HUES64 (cell line): Measurements from ENCODE around the gene CLDN6.

Experiments
- H3K27ac ChIP-seq: 2 replicates; pipeline ENCODE4 v1.7.0; 2013; ENCODE audit warnings: low read depth, low read length, inconsistent platforms
- H3K27me3 ChIP-seq: 2 replicates; pipeline ENCODE4 v1.6.1; 2013; ENCODE audit warnings: mild to moderate bottlenecking, low read length; ENCODE audit not compliant: insufficient read depth
- H3K36me3 ChIP-seq: 2 replicates; pipeline ENCODE4 v1.6.1; 2013; ENCODE audit warnings: mild to moderate bottlenecking, low read length; ENCODE audit not compliant: insufficient read depth
- H3K4me1 ChIP-seq: 2 replicates; pipeline ENCODE4 v1.6.1; 2013; ENCODE audit warnings: mild to moderate bottlenecking, low read length, moderate library complexity; ENCODE audit not compliant: insufficient read depth
- H3K4me3 ChIP-seq: 2 replicates; pipeline ENCODE4 v1.5.1; 2013; ENCODE audit warnings: mild to moderate bottlenecking, low read length, moderate library complexity
- H3K9ac ChIP-seq: 2 replicates; pipeline ENCODE4 v1.6.1; 2013; ENCODE audit warnings: mild to moderate bottlenecking, low read depth, low read length
- H3K9me3 ChIP-seq: 2 replicates; pipeline ENCODE4 v1.6.1; 2013; ENCODE audit warnings: low read depth, low read length; ENCODE audit not compliant: insufficient read depth
- WGBS: fragments of 150-250, 120-280 bp; methylation state at CpG from one replicate; pipeline ENCODE4 v1.1.7; 2013; ENCODE audit warnings: missing lambda C conversion rate; 5-methylcytosine and 5-hydroxymethylcytosine counted together

Gene CLDN6

DNA sequence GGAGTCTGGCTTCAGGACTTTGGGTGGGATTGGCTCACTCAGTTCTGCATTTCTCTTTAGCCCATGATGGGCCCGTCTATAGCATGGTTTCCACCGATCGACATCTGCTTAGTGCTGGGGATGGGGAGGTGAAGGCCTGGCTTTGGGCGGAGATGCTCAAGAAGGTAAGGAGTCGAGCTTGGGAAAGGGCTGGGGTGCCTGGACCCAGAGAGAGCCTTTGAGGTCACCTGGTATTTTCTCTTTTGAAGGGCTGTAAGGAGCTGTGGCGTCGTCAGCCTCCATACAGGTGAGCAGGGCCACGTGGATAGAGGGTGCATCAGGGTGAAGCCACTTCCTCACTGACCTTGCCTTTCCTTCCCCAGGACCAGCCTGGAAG, 8.0 kb upstream of the CLDN6 start:
- peaks cover 21% of the 10 kb centered on the region for H3K4me1 ChIP-seq
- peaks cover 20% of the 10 kb centered on the region for H3K27me3 ChIP-seq
- H3K27ac ChIP-seq: no peak overlapping the region
- H3K9me3 ChIP-seq: no peaks in the 10 kb centered on the region
- no peak overlapping the region for H3K4me3 ChIP-seq
- peaks cover 17% of the 10 kb centered on the region for H3K36me3 ChIP-seq
- 95% methylated on average over 8 of the region's 8 CpGs for WGBS
- no peak overlapping the region for H3K9ac ChIP-seq

DNA sequence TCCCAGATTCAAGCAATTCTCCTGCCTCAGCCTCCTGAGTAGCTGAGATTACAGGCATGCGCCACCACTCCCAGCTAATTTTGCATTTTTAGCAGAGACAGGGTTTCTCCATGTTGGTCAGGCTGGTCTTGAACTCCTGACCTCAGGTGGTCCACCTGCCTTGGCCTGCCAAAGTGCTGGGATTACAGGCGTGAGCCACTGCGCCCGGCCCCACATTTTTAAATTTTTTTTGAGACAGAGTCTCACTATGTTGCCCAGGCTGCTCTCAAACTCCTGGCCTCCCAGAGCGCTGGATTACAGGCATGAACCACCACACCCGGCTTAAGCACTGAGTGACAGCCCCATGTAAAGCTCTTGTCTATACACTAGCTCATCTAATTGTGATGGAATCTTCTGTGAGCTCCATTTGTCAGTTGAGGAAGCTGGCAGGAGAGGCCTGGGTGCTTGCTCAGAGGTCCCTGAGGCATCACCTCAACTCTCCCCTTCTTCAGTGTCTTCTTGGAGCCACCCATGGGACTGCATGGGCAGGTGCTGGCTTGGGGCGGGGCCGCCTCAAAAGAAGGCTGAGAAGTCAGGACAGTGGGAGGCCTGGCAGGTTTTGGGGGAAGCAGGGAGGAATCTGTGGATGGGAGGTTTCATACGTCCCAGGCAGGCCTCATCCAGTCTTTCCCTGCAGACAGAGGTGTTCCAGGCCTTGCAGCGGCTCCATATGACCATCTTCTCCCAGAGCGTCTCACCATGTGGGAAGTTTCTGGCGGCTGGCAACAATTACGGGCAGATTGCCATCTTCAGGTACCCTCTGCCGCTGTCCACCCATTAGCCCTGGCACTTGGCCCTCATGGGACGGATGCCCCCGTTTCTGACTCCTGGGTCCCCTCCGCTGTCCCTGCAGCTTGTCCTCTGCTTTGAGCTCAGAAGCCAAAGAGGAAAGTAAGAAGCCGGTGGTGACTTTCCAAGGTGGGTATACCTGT, 7.3 kb upstream of the CLDN6 start:
- Histone ChIP-seq H3K27ac (no peak overlapping the region), H3K4me1 (peaks cover 21% of the 10 kb centered on the region), H3K27me3 (peaks cover 19% of the 10 kb centered on the region), H3K9ac (no peak overlapping the region), H3K4me3 (no peak overlapping the region), H3K9me3 (no peaks in the 10 kb centered on the region), H3K36me3 (peaks cover 17% of the 10 kb centered on the region)
- WGBS: 97% methylated on average over 18 of the region's 18 CpGs

DNA sequence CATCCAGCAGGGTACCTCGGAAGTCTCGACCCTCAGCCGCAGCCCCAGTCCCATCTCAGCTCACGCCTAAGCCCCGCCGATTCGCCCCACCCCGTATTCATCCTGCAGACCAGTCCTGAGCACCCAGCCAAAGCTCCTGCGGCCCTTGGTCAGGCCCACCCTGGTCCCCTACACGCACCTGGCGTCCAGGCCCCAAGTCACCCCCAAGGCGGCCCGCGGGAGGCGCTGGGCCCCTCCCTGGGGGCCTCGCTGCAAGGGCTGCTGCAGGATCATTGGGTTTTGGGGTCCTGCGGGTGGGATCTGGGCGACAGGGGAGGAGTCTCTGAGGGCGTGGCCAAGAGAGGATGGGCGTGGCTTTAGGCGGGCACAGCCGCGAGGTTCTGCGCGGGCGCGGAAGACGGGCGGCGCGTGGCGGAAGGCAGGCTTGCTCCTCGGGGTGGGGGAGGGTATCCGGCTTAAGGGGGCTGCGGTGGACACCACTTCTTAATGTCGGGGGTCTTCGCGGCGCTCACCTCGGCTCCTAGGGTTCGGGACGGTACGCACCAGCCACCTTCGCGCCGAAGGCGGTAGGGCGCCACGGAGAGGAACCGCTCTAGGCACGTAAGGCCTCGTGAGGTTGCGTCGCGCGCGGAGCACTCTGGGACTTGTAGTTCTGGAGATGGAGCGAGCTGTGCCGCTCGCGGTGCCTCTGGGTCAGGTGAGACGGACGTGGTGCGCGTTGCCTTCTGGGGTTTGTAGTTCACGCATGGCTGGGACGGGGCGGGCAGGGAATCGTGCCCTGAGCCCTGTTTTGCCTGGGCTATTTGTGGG, 5.9 kb upstream of the CLDN6 start, which contains the start of the genes HCFC1R1 and THOC6:
Gene HCFC1R1, minus strand, starts transcription at position 274 of the 810 bp plus-strand sequence. Its CDS starts 1 bp downstream, at position 273.
Gene THOC6, plus strand, starts transcription at position 367 of the 810 bp plus-strand sequence. Its CDS starts 292 bp downstream, at position 659.
- Histone ChIP-seq H3K9me3 (no peaks in the 10 kb centered on the region), H3K27me3 (peaks cover 4% of the 10 kb centered on the region), H3K9ac (peak within 1 kb of the TSS; percentile 92), H3K27ac (peak within 1 kb of the TSS; percentile 100), H3K36me3 (peaks cover 17% of the 10 kb centered on the region), H3K4me3 (peak within 1 kb of the TSS; percentile 78), H3K4me1 (peaks cover 21% of the 10 kb centered on the region)
- WGBS: under 1% methylated on average over 69 of the region's 69 CpGs

DNA sequence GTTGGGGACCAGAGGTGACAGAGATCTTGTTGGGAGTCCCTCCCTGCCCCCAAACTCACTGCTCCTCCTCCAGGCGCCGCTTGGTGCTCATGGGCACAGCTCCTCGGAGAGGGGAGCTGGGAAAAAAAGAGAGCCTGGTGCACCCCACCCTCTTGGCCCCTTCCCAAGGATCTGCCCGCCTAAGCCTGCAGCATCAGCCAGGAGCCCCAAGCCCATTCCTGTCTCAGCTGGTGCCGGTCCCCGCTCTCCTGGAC, 5.4 kb upstream of the CLDN6 start:
- Histone ChIP-seq H3K27me3 (no peaks in the 10 kb centered on the region), H3K9ac (peak overlapping the region; percentile 92), H3K9me3 (no peaks in the 10 kb centered on the region), H3K4me1 (peaks cover 18% of the 10 kb centered on the region), H3K27ac (peak overlapping the region; percentile 100), H3K4me3 (peak overlapping the region; percentile 78), H3K36me3 (peaks cover 17% of the 10 kb centered on the region)
- WGBS: 6% methylated on average over 6 of the region's 6 CpGs

DNA sequence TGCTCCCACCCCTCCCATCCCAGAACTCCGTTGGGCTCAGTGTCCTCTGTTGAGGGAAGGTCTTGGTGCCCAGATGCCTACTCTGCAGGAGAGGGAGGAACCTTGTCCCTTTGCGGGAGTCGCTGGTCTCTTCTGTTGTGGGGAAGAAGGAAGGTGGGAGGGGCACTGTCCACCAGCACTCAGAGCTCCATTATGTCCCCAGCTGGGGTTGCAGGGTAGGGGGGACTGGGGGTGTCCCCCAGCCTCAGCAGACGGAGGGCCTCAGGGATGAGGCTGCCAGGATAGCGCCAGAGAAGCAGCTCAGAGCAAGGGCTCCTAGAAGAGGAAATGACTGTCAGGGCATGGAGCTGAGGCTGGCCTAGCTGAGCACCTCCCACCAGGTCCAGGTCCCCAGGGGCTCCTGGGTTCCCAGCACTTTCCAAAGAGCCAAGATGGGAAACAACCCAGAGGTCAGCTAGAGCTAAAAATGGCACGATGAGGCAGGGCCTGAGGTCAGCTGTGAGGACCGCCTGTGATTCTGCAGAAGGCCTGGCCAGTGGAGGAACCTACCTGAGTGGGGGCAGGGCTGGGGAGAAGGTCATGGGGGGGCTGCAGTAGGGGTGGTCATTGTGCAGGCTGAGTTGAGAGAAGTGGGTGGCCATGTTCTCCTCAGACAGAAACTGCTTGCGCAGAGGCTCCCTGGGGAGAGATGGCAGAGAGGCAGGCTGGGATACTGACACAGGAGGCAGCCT, 4.9 kb upstream of the CLDN6 start:
- H3K9ac ChIP-seq: peak overlapping the region; percentile 92
- WGBS: 28% methylated on average over 8 of the region's 8 CpGs

DNA sequence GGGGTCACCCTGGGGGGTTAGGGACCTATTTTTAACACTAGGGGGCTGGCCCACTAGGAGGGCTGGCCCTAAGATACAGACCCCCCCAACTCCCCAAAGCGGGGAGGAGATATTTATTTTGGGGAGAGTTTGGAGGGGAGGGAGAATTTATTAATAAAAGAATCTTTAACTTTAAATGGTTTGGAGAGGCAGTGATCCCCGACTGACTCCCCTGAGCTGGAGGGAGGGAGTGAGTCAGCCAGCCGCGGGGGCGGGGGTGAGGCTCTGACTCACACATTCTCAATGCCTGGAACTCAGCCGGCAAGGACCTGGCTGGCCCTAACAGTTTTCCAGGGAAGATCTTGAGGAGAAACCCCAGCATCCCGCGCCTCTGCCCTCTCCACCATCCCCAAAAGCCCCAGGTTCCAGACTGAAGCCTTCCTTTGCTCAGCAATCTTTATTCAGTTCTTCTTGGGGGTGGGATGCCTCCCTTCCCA, 4.3 kb upstream of the CLDN6 start:
- peaks cover 17% of the 10 kb centered on the region for H3K36me3 ChIP-seq
- peak overlapping the region; percentile 92 for H3K9ac ChIP-seq
- H3K27me3 ChIP-seq: no peaks in the 10 kb centered on the region
- H3K4me3 ChIP-seq: peak overlapping the region; percentile 78
- peaks cover 14% of the 10 kb centered on the region for H3K4me1 ChIP-seq
- WGBS: 3% methylated on average over 7 of the region's 8 CpGs
- peak overlapping the region; percentile 100 for H3K27ac ChIP-seq
- H3K9me3 ChIP-seq: no peaks in the 10 kb centered on the region

More for the DNA sequence above, 4.9 kb upstream of the CLDN6 start:
- H3K4me3 ChIP-seq: peak overlapping the region; percentile 78
- H3K27ac ChIP-seq: peak overlapping the region; percentile 100
- peaks cover 18% of the 10 kb centered on the region for H3K4me1 ChIP-seq
- no peaks in the 10 kb centered on the region for H3K27me3 ChIP-seq
- peaks cover 17% of the 10 kb centered on the region for H3K36me3 ChIP-seq
- H3K9me3 ChIP-seq: no peaks in the 10 kb centered on the region

DNA sequence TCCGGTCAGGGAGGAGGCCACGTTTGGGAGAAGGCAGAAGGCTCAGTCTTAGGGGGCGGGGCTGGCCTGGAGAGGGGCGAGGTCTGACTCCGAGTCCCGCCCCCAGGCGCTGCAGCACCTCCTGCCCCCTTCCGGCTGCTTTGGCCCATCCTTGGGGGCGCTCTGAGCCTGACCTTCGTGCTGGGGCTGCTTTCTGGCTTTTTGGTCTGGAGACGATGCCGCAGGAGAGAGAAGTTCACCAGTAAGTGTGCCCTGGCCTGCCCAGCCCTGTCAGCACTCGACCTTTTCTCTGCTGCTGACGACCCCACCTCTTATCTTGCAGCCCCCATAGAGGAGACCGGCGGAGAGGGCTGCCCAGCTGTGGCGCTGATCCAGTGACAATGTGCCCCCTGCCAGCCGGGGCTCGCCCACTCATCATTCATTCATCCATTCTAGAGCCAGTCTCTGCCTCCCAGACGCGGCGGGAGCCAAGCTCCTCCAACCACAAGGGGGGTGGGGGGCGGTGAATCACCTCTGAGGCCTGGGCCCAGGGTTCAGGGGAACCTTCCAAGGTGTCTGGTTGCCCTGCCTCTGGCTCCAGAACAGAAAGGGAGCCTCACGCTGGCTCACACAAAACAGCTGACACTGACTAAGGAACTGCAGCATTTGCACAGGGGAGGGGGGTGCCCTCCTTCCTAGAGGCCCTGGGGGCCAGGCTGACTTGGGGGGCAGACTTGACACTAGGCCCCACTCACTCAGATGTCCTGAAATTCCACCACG, 3.6 kb upstream of the CLDN6 start:
- peaks cover 11% of the 10 kb centered on the region for H3K36me3 ChIP-seq
- no peaks in the 10 kb centered on the region for H3K9me3 ChIP-seq
- H3K27me3 ChIP-seq: no peaks in the 10 kb centered on the region
- H3K4me3 ChIP-seq: peak overlapping the region; percentile 78
- H3K9ac ChIP-seq: peak overlapping the region; percentile 92
- WGBS: 2% methylated on average over 25 of the region's 25 CpGs
- H3K27ac ChIP-seq: peak overlapping the region; percentile 100
- peaks cover 14% of the 10 kb centered on the region for H3K4me1 ChIP-seq

DNA sequence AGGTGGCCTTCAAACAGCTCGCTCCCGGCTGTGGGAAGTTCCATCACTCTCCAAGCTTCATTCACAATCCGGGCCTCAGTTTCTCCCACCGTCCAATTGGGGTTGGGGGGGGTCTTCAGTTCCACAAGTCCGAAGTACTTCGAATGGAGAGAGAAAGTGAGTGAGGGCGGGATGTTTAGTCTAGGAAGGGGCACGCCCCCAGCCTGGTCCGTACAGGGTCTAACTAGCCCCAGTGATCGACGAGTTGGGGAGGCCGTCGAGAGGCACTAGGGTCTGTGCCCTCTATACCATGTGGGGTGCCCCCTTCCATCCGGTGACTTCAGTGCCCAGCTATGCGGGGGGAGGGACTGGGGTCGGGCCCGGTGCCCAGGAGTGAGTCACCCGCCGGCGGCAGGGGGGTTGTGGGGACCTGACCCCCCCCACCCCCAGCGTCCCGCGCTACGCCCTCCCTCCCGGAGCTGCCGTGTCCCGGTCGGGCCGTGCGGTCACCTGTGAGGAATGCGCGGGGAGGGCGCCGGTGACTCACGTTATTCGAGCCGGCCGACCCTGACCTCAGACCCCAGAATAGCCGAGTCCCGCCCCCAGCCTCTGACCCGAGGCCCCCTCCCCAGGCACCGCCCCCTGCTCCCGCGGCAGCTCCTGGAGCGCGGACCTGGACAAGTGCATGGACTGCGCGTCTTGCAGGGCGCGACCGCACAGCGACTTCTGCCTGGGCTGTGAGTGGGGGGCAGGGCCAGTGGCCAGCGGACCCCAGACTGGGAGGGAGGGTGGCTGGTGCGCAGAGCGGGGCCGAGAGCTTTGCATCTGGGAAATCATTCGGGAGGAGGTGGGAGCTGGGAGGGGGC, 2.8 kb upstream of the CLDN6 start:
- under 1% methylated on average over 56 of the region's 57 CpGs for WGBS

DNA sequence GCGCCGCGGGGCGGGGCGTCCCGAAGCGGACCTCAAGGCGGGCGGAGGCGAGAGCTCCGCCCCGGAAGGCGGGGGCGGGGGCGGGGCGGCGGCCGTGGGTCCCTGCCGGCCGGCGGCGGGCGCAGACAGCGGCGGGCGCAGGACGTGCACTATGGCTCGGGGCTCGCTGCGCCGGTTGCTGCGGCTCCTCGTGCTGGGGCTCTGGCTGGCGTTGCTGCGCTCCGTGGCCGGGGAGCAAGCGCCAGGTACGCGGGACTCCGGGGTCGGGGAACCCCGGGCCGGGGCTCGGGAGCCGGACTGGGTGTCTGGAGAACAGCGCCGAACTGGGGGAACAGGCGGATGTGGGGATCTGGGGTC, 2.2 kb upstream of the CLDN6 start, which contains the start of gene TNFRSF12A:
Gene TNFRSF12A, plus strand, starts transcription at position 122 of the 357 bp plus-strand sequence. Its CDS starts 30 bp downstream, at position 152.
- Histone ChIP-seq H3K4me3 (peak within 1 kb of the TSS; percentile 78), H3K27me3 (no peaks in the 10 kb centered on the region), H3K9me3 (no peaks in the 10 kb centered on the region), H3K27ac (peak within 1 kb of the TSS; percentile 100), H3K4me1 (peaks cover 18% of the 10 kb centered on the region), H3K36me3 (peaks cover 11% of the 10 kb centered on the region), H3K9ac (peak within 1 kb of the TSS; percentile 92)
- WGBS: under 1% methylated on average over 49 of the region's 49 CpGs

More for the DNA sequence above, 2.8 kb upstream of the CLDN6 start:
- peak overlapping the region; percentile 92 for H3K9ac ChIP-seq
- peaks cover 9% of the 10 kb centered on the region for H3K36me3 ChIP-seq
- no peaks in the 10 kb centered on the region for H3K9me3 ChIP-seq
- H3K27me3 ChIP-seq: no peaks in the 10 kb centered on the region
- peaks cover 18% of the 10 kb centered on the region for H3K4me1 ChIP-seq
- H3K4me3 ChIP-seq: peak overlapping the region; percentile 78
- H3K27ac ChIP-seq: peak overlapping the region; percentile 100
